Right lobe of liver (tissue), 6 donors: Measurements from ENCODE around the gene KRTAP10-11. TPM values are rescaled to one million over a fixed set of nuclear protein-coding genes. Genes with fewer than 3 reads are reported as not detected.

Experiments used
- ATAC-seq, 4 donors: fragments of 200-7000 bp; cut with Tn5 transposase; one replicate each; pipeline ENCODE4 v1.9.1; 2020; ENCODE audit warnings: mild to moderate bottlenecking in 4 of 4, moderate library complexity in 4 of 4
- DNase-seq, 3 donors: peaks; one replicate each; pipeline ENCODE4 v3.0.0-alpha.2; 2020
- H3K27ac ChIP-seq, 3 donors: fragments of 200-600 bp; one replicate each; pipeline ENCODE4 v1.8.0; 2022
- H3K27me3 ChIP-seq, 2 donors: fragments of 200-600 bp; one replicate each; pipeline ENCODE4 v1.8.0; 2022
- H3K36me3 ChIP-seq, 4 donors: fragments of 200-600 bp; sonication (generic) in 1 of 4; one replicate each; pipeline versions ENCODE4 v1.5.1 to v1.8.0; 2017 to 2022; ENCODE audit warnings: control low read depth in 1 of 4
- H3K4me1 ChIP-seq, 4 donors: fragments of 200-600 bp; sonication (generic) in 1 of 4; one replicate each; pipeline versions ENCODE4 v1.5.1 to v1.8.0; 2017 to 2022; ENCODE audit warnings: control low read depth in 1 of 4
- H3K4me3 ChIP-seq, 3 donors: fragments of 200-600 bp; one replicate each; pipeline ENCODE4 v1.8.0; 2022
- H3K9me3 ChIP-seq, 4 donors: fragments of 200-600 bp; sonication (generic) in 1 of 4; one replicate each; pipeline versions ENCODE4 v1.5.1 to v1.8.0; 2017 to 2022; ENCODE audit warnings: control low read depth in 1 of 4
- POLR2A ChIP-seq: fragments of 450-650 bp; IDR thresholded peaks from one replicate; pipeline ENCODE4 v1.6.1; 2017; ENCODE audit warnings: antibody characterized with exemption, mild to moderate bottlenecking
- whole genome bisulfite sequencing: methylation state at CpG from one replicate; pipeline ENCODE4 v1.1.6; 2018; ENCODE audit warnings: low coverage, low lambda C conversion rate; ENCODE audit not compliant: insufficient coverage; ENCODE audit errors: missing lambda C conversion rate; 5-methylcytosine and 5-hydroxymethylcytosine counted together
- intact Hi-C, 2 donors: fragments of 100-400 bp; cut with DNase I; formaldehyde crosslinking; loops; one replicate each; pipeline versions ENCODE4 v1.11.2 to v1.14.1; 2022
- total RNA-seq, 6 experiments: library from RNA; depleted of rRNA in 2 of 6; stranded (reverse); fragments of >200 nt in 2 of 6; fragmentation: NEBNext Ultra II Directional in 3 of 6; extraction: Animal tissue kit (Norgen Biotek cat#: 25700) in 3 of 6; gene quantifications; one replicate each; pipeline versions ENCODE4 v1.1.0 to v1.2.4, GENCODE V29; 2016 to 2023
- TF ChIP-seq, protein P1 (sequence below), 4 donors: fragments of 200-600 bp in 3 of 4; fragments of 450-650 bp in 1 of 4; IDR thresholded peaks; one replicate each; pipeline versions ENCODE4 v1.5.1 to v1.8.0; 2016 to 2022; ENCODE audit warnings: antibody characterized with exemption in 4 of 4, mild to moderate bottlenecking in 2 of 4
- donor health status: DM: no; HTN: yes; CAD: no.
- donor health status: DM: no; HTN: no; CAD: no.
- donor health status: DM: no; HTN: no; CAD: no.
- donor health status: DM: no; HTN: yes; CAD: no.
- donor health status: DM: no; HTN: yes; CAD: no.

The KRTAP10-11 gene
- total RNA-seq, 6 experiments from 2014 or later = not detected

DNA sequence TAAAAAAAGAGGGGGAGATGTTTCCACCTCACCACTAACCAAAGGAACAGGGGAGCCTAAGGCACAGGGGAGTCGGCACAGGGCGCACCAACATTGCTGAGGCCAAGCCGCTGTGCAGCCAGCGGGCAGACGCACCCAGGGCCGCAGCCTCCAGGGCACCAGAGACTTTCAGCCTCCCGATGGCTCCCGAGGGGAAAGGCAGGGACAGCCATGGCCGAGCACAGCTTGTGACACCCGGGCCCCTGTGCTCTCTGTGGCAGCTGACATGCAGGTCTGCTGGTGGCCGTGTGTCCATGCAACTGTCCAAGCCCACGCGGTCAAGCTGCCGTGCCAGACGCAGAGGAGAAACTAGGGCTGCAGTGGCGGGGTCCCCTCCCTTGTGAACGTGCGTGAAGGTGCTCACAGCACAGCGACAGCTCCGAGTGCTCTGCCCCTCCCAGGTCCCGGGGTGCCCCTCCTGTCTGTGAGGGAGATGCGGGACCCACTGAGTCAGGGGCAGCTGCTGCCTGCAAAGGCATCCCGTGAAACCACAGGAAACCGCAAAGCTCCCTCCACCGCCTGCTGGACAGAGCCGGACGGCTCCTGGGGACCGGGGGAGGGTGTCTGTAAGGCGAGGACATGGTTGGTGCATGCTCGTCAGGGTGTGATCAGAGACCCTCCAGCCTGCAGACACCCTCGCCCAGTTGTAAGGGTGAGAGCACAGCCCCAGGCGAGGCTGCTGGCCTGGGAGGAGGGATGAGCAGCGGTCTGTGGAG lies 2.5 kb downstream of the KRTAP10-11 start:
- intact Hi-C loops = no loop called here
- no peak overlapping the region for H3K27ac ChIP-seq
- no peak for TF ChIP-seq POLR2A
- TF ChIP-seq, protein P1, sequence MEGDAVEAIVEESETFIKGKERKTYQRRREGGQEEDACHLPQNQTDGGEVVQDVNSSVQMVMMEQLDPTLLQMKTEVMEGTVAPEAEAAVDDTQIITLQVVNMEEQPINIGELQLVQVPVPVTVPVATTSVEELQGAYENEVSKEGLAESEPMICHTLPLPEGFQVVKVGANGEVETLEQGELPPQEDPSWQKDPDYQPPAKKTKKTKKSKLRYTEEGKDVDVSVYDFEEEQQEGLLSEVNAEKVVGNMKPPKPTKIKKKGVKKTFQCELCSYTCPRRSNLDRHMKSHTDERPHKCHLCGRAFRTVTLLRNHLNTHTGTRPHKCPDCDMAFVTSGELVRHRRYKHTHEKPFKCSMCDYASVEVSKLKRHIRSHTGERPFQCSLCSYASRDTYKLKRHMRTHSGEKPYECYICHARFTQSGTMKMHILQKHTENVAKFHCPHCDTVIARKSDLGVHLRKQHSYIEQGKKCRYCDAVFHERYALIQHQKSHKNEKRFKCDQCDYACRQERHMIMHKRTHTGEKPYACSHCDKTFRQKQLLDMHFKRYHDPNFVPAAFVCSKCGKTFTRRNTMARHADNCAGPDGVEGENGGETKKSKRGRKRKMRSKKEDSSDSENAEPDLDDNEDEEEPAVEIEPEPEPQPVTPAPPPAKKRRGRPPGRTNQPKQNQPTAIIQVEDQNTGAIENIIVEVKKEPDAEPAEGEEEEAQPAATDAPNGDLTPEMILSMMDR (IDR thresholded peaks at IDR 0.05) = no peak
- H3K4me1 ChIP-seq = no peaks in the 10 kb centered on the region
- no peak overlapping the region for H3K4me3 ChIP-seq
- ATAC-seq (peak in 1 of 4 donors; percentile 19), DNase-seq (no peak)
- H3K27me3 ChIP-seq = no peaks in the 10 kb centered on the region
- H3K9me3 ChIP-seq = peaks cover 0 to 5% (median 2%) of the 10 kb centered on the region in 4 donors
- no peaks in the 10 kb centered on the region for H3K36me3 ChIP-seq
- 64% methylated on average over 3 of the region's 33 CpGs for WGBS

DNA sequence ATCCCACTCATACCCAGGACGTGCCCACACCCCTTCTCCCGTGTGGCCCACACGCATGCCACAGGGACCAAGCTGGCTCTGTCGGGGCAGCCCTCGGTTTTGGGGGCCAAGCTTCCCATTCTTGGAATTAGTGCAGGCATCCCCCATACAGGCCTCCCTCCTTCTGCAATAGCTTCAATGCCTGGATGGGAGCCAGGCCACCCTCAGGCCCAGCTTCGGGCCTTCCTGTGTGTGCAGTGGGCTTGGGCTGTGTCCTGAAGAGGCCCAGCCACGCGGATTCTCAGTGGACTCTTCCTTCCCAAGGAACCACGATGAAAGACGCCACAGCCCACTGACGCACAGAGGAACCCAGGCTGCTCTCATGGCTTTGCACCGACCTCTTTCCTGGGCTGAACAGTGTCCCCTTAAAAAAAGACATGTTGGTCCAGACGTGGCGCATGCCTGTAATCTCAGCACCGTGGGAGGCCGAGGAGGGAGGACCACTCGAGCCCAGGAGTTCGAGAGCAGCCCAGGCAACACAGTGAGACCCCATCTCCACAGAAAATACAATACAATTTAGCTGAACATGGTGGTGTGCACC lies 3.4 kb downstream of the KRTAP10-11 start:
- no peaks in the 10 kb centered on the region for H3K27me3 ChIP-seq
- H3K9me3 ChIP-seq = peaks cover 0 to 5% (median 0%) of the 10 kb centered on the region in 4 donors
- DNase-seq = no peak
- TF ChIP-seq, protein P1 (IDR thresholded peaks at IDR 0.05) = no peak
- no peak for TF ChIP-seq POLR2A
- H3K36me3 ChIP-seq = no peaks in the 10 kb centered on the region
- no peak overlapping the region for H3K27ac ChIP-seq
- no peak for ATAC-seq
- H3K4me1 ChIP-seq = no peaks in the 10 kb centered on the region
- WGBS = 86% methylated on average over 10 of the region's 18 CpGs
- intact Hi-C loops = no loop called here
- H3K4me3 ChIP-seq = no peak overlapping the region

- DNase-seq = no peak
- Histone ChIP-seq H3K4me3 (no peak overlapping the region), H3K9me3 (peaks cover 0 to under 1% (median 0%) of the 10 kb centered on the region in 4 donors), H3K27ac (no peak overlapping the region), H3K27me3 (no peaks in the 10 kb centered on the region), H3K36me3 (no peaks in the 10 kb centered on the region), H3K4me1 (no peaks in the 10 kb centered on the region)
- intact Hi-C loops = no loop called here
- WGBS = 90% methylated on average over 2 of the region's 20 CpGs
- TF ChIP-seq, protein P1 (IDR thresholded peaks at IDR 0.05) = no peak
- no peak for TF ChIP-seq POLR2A
- ATAC-seq = no peak
Measured at GRCh38 chr21:44650265-44650972, 4.2 kb downstream of the KRTAP10-11 start.

- no peak overlapping the region for H3K4me3 ChIP-seq
- DNase-seq (no peak), ATAC-seq (no peak)
- TF ChIP-seq, protein P1 (IDR thresholded peaks at IDR 0.05) = no peak
- no peak for TF ChIP-seq POLR2A
- WGBS = 94% methylated on average over 6 of the region's 12 CpGs
- no peaks in the 10 kb centered on the region for H3K4me1 ChIP-seq
- no peak overlapping the region for H3K27ac ChIP-seq
- no peaks in the 10 kb centered on the region for H3K27me3 ChIP-seq
- no peaks in the 10 kb centered on the region for H3K36me3 ChIP-seq
- H3K9me3 ChIP-seq = no peaks in the 10 kb centered on the region
- intact Hi-C loops = no loop called here
Measured at GRCh38 chr21:44650973-44651675, 4.9 kb downstream of the KRTAP10-11 start.
